Astrocyte (in vitro differentiated cells and primary cell): ENCODE data around the gene BOLA1. TPM values are rescaled to one million over a fixed set of nuclear protein-coding genes. Genes with fewer than 3 reads are reported as not detected.

Source experiments
- DNase-seq: peaks from one replicate; pipeline ENCODE4 v3.0.0-alpha.2; 2010; ENCODE audit warnings: low read depth
- FAIRE-seq: peaks from 2 replicates; lab custom pipeline; 2011; peaks lifted over from hg19 to GRCh38; lab: Jason Lieb, UNC
- H2AFZ ChIP-seq: 2 replicates; pipeline ENCODE4 v1.6.0; 2012; ENCODE audit warnings: low read depth, low read length, inconsistent platforms
- H3K27ac ChIP-seq: 2 replicates; pipeline ENCODE4 v1.5.1; 2011; ENCODE audit warnings: low read depth, low read length, inconsistent platforms
- H3K27me3 ChIP-seq: 2 replicates; pipeline ENCODE4 v1.6.0; 2011; ENCODE audit warnings: low read length, inconsistent platforms; ENCODE audit not compliant: insufficient read depth
- H3K36me3 ChIP-seq: 2 replicates; pipeline ENCODE4 v1.5.1; 2011; ENCODE audit warnings: low read length, inconsistent platforms; ENCODE audit not compliant: insufficient read depth
- H3K4me1 ChIP-seq: 2 replicates; pipeline ENCODE4 v1.5.1; 2011; ENCODE audit warnings: low read length, inconsistent platforms; ENCODE audit not compliant: insufficient read depth
- H3K4me2 ChIP-seq: 2 replicates; pipeline ENCODE4 v1.6.0; 2012; ENCODE audit warnings: low read length, inconsistent platforms
- H3K4me3 ChIP-seq: 2 replicates; pipeline ENCODE4 v1.5.1; 2011; ENCODE audit warnings: low read depth, mild to moderate bottlenecking, low read length, inconsistent platforms; ENCODE audit not compliant: insufficient read depth
- H3K79me2 ChIP-seq: 2 replicates; pipeline ENCODE4 v1.6.0; 2012; ENCODE audit warnings: mild to moderate bottlenecking, low read length, inconsistent platforms; ENCODE audit not compliant: insufficient read depth
- H3K9ac ChIP-seq: 2 replicates; pipeline ENCODE4 v1.6.0; 2012; ENCODE audit warnings: mild to moderate bottlenecking, low read length, inconsistent platforms
- H3K9me3 ChIP-seq: 2 replicates; pipeline ENCODE4 v1.5.1; 2012; ENCODE audit warnings: low read depth, mild to moderate bottlenecking, low read length, inconsistent platforms; ENCODE audit not compliant: insufficient read depth
- H4K20me1 ChIP-seq: 2 replicates; pipeline ENCODE4 v1.6.0; 2012; ENCODE audit warnings: low read length, inconsistent platforms; ENCODE audit not compliant: insufficient read depth
- H3K27ac Mint-ChIP-seq: one replicate; pipeline ENCODE4 v1.8.0; 2021; ENCODE audit warnings: mild to moderate bottlenecking, mixed read lengths; ENCODE audit not compliant: unreplicated experiment
- H3K27me3 Mint-ChIP-seq: one replicate; pipeline ENCODE4 v1.8.0; 2021; ENCODE audit warnings: low read depth, mixed read lengths; ENCODE audit not compliant: unreplicated experiment
- H3K36me3 Mint-ChIP-seq: one replicate; pipeline ENCODE4 v1.8.0; 2021; ENCODE audit warnings: low read depth, mixed read lengths; ENCODE audit not compliant: unreplicated experiment
- H3K4me1 Mint-ChIP-seq: one replicate; pipeline ENCODE4 v1.8.0; 2021; ENCODE audit warnings: low read depth, mixed read lengths; ENCODE audit not compliant: unreplicated experiment
- H3K4me3 Mint-ChIP-seq: one replicate; pipeline ENCODE4 v1.8.0; 2021; ENCODE audit warnings: mild to moderate bottlenecking, moderate library complexity, mixed read lengths; ENCODE audit not compliant: unreplicated experiment
- H3K9me3 Mint-ChIP-seq: one replicate; pipeline ENCODE4 v1.8.0; 2021; ENCODE audit warnings: mild to moderate bottlenecking, mixed read lengths; ENCODE audit not compliant: unreplicated experiment
- EZH2 ChIP-seq: IDR thresholded peaks from 2 replicates; pipeline ENCODE4 v1.6.1; 2012; ENCODE audit warnings: mild to moderate bottlenecking, low read length, inconsistent platforms; ENCODE audit not compliant: insufficient read depth
- total RNA-seq: library from RNA; stranded (reverse); gene quantifications from 2 replicates; pipeline ENCODE4 v1.2.1, GENCODE V29; 2021
- TF ChIP-seq, protein P1 (sequence below): IDR thresholded peaks from 2 replicates; pipeline ENCODE4 v1.5.1; 2011; ENCODE audit warnings: low read depth, mild to moderate bottlenecking, inconsistent platforms, low read length, moderate library complexity; ENCODE audit not compliant: insufficient read depth

BOLA1 gene
- total RNA-seq, 1 donor from 2014 or later: 6.1 TPM

DNA sequence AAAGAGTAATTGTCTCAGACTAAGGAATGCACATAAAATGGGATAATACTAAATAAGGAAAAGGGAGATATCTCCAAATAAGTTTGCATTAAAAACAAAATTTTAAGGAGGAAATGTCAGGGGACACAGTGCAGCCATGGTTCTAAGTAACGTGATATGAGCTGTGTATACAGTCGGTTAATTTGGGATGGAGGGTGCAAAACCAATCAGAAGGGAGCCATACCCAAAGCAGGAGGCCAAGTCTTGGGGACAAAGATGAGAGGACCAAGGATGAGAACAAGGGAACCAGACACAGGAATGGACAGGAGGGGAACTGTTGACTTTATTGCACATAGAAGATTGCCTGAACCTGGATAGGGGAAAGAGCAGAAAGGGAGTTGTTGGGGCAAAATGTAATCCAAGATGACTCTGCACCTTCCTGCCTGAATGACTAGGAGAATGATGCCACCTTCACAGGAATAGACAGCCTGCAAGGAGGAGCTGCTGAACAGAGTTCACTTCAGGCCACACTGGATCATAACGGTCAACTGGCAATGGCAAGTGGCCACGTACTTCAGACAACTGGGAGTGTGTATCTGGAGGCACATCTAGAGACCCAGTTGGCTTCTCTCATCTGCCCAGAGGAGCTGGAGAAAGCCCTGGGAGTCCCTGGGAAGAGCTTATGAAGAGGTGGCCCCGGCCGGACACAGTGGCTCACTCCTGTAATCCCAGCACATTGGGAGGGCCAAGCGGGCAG lies 22.0 kb upstream of the BOLA1 start:
- Mint-ChIP-seq H3K27me3 (no peaks in the 10 kb centered on the region), H3K9me3 (no peaks in the 10 kb centered on the region), H3K4me3 (no peak overlapping the region), H3K36me3 (peaks cover 1% of the 10 kb centered on the region), H3K4me1 (no peaks in the 10 kb centered on the region), H3K27ac (peak overlapping the region; percentile 36)
- no peaks in the 10 kb centered on the region for H3K36me3 ChIP-seq
- no peaks in the 10 kb centered on the region for H3K9me3 ChIP-seq
- no peak overlapping the region for H3K27ac ChIP-seq
- no peak overlapping the region for H3K4me3 ChIP-seq
- no peaks in the 10 kb centered on the region for H4K20me1 ChIP-seq
- H3K4me2 ChIP-seq: no peak overlapping the region
- no peak overlapping the region for H3K9ac ChIP-seq
- H3K27me3 ChIP-seq: no peaks in the 10 kb centered on the region
- no peak for FAIRE-seq
- no peaks in the 10 kb centered on the region for H3K4me1 ChIP-seq
- no peak for DNase-seq
- H2AFZ ChIP-seq: no peak overlapping the region
- no peaks in the 10 kb centered on the region for H3K79me2 ChIP-seq
- no peak for TF ChIP-seq EZH2
- TF ChIP-seq, protein P1, sequence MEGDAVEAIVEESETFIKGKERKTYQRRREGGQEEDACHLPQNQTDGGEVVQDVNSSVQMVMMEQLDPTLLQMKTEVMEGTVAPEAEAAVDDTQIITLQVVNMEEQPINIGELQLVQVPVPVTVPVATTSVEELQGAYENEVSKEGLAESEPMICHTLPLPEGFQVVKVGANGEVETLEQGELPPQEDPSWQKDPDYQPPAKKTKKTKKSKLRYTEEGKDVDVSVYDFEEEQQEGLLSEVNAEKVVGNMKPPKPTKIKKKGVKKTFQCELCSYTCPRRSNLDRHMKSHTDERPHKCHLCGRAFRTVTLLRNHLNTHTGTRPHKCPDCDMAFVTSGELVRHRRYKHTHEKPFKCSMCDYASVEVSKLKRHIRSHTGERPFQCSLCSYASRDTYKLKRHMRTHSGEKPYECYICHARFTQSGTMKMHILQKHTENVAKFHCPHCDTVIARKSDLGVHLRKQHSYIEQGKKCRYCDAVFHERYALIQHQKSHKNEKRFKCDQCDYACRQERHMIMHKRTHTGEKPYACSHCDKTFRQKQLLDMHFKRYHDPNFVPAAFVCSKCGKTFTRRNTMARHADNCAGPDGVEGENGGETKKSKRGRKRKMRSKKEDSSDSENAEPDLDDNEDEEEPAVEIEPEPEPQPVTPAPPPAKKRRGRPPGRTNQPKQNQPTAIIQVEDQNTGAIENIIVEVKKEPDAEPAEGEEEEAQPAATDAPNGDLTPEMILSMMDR: no peak

DNA sequence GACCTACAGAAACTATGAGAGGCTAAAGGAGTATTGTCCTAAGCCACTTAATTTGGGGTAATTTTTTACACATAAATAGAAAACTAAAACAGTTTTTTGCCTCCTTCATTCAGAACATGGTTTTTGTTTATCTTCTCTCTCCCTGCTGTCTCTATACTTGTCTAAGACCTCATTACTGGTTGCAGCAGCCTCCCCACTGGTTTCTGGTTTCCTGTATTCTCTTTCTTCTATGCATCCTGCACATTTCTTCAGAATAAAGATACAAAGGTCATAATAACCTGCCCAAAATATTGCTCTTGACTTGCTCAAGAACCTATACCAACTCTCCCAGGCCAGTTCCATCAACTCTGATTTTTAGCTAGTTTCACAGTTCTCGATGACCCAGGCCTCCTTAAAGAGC lies 19.8 kb upstream of the BOLA1 start:
- H3K36me3 Mint-ChIP-seq: peaks cover 1% of the 10 kb centered on the region
- Histone ChIP-seq H3K9me3 (no peaks in the 10 kb centered on the region), H3K4me1 (peaks cover 4% of the 10 kb centered on the region), H2AFZ (no peak overlapping the region), H3K79me2 (peaks cover 12% of the 10 kb centered on the region), H3K9ac (no peak overlapping the region), H3K36me3 (no peaks in the 10 kb centered on the region), H3K27me3 (no peaks in the 10 kb centered on the region), H3K27ac (no peak overlapping the region), H3K4me3 (no peak overlapping the region), H4K20me1 (peaks cover 2% of the 10 kb centered on the region), H3K4me2 (no peak overlapping the region)
- H3K27me3 Mint-ChIP-seq: no peaks in the 10 kb centered on the region
- H3K4me3 Mint-ChIP-seq: no peak overlapping the region
- H3K27ac Mint-ChIP-seq: no peak overlapping the region
- H3K9me3 Mint-ChIP-seq: no peaks in the 10 kb centered on the region
- no peak for TF ChIP-seq EZH2
- TF ChIP-seq, protein P1: no peak
- peaks cover 2% of the 10 kb centered on the region for H3K4me1 Mint-ChIP-seq
- DNase-seq: no peak
- FAIRE-seq: no peak

DNA sequence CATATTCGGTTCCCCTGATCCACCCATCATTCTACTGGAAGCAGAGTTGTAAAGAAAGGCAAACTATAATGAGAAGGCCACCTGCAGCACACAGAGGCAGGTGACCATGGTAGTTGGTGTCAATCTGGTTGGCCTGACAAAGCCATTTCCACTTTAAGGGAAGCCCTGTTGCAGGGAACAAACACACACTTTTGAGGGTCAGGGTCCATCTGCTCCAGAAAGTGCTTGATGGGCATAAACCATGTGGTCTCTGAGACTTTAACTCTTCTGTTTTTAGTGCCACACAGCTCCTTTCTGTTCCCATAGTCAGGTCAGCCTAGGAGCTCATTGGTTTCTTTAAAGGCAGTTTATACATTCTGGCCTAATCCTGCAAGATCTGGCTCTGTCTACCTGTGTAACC lies 17.5 kb upstream of the BOLA1 start:
- Mint-ChIP-seq H3K27me3 (no peaks in the 10 kb centered on the region), H3K36me3 (peaks cover 1% of the 10 kb centered on the region), H3K4me3 (no peak overlapping the region), H3K9me3 (no peaks in the 10 kb centered on the region), H3K27ac (no peak overlapping the region), H3K4me1 (peaks cover 2% of the 10 kb centered on the region)
- FAIRE-seq (no peak), DNase-seq (no peak)
- H3K27ac ChIP-seq: no peak overlapping the region
- H3K9ac ChIP-seq: no peak overlapping the region
- no peak overlapping the region for H2AFZ ChIP-seq
- no peak overlapping the region for H3K4me2 ChIP-seq
- H3K9me3 ChIP-seq: no peaks in the 10 kb centered on the region
- H3K36me3 ChIP-seq: no peaks in the 10 kb centered on the region
- H4K20me1 ChIP-seq: peaks cover 16% of the 10 kb centered on the region
- peaks cover 17% of the 10 kb centered on the region for H3K79me2 ChIP-seq
- no peak overlapping the region for H3K4me3 ChIP-seq
- H3K27me3 ChIP-seq: no peaks in the 10 kb centered on the region
- TF ChIP-seq EZH2: no peak
- TF ChIP-seq, protein P1: no peak
- peaks cover 10% of the 10 kb centered on the region for H3K4me1 ChIP-seq
